ENCODE results near the gene SMCO2.
A peak's percentile ranks its signal among the peaks of the same experiment; 100 is the strongest.

The SMCO2 gene

GRCh38 chr12:27424631-27425230 lies 21.8 kb upstream of the SMCO2 start:
- ChIA-PET CTCF (interaction anchor here (0.6 to 2.8 kb wide), 17 partner anchors 9 to 1064 kb away, joined by 3 to 36 read pairs (median 4); no protein-coding TSS in a partner anchor), POLR2A (no interaction called here)
- no peak overlapping the region for H3K27ac ChIP-seq (ENCODE audit: extremely low read depth, low read depth, low read length)
- H3K4me1 ChIP-seq (ENCODE audit: control insufficient read depth, insufficient read depth, low read length) = no peaks in the 10 kb centered on the region; the same call in 1 of the 2 replicates
- peaks cover 0 to 2% of the 10 kb centered on the region in 2 experiments; a peak in 1 of 3 replicates for H3K36me3 ChIP-seq (ENCODE audit: control insufficient read depth in 2 of 2, insufficient read depth in 1 of 2, low read length in 2 of 2)
- no peak overlapping the region for H3K4me3 ChIP-seq (ENCODE audit: low read depth, low read length)
- TF ChIP-seq ZNF155 (tag by site-specific recombination; IDR thresholded peaks at IDR 0.05) (no peak), ZNF133 (tag by site-specific recombination; IDR thresholded peaks at IDR 0.05) (no peak), GLI4 (tag by site-specific recombination; IDR thresholded peaks at IDR 0.05) (no peak), CTCF (tag by site-specific recombination; IDR thresholded peaks at IDR 0.05) (0 out of 2 replicates have a peak, but pooled peaks have one; percentile 21), FEZF1 (tag by site-specific recombination; IDR thresholded peaks at IDR 0.05) (peak; percentile 77), TRIM28 (IDR thresholded peaks at IDR 0.05; ENCODE audit: borderline replicate concordance, low read length) (0 out of 2 replicates have a peak, but pooled peaks have one; percentile 18), GLIS1 (tag by site-specific recombination; IDR thresholded peaks at IDR 0.05) (peak; percentile 37; the same call in 1 of the 2 replicates), SCRT1 (tag by site-specific recombination; IDR thresholded peaks at IDR 0.05; ENCODE audit: borderline replicate concordance) (no peak), ZNF654 (tag by site-specific recombination; IDR thresholded peaks at IDR 0.05; ENCODE audit: low read depth) (peak; percentile 46), KLF8 (tag by site-specific recombination; IDR thresholded peaks at IDR 0.05) (no peak), ZBTB48 (tag by site-specific recombination; IDR thresholded peaks at IDR 0.05) (no peak)
- no peaks in the 10 kb centered on the region for H3K9me3 ChIP-seq (ENCODE audit: control insufficient read depth, insufficient read depth, low read depth, low read length)

GRCh38 chr12:27425306-27425705 lies 21.2 kb upstream of the SMCO2 start:
- Histone ChIP-seq H3K36me3 (ENCODE audit: control insufficient read depth in 2 of 2, insufficient read depth in 1 of 2, low read length in 2 of 2) (no peaks in the 10 kb centered on the region), H3K9me3 (ENCODE audit: control insufficient read depth, insufficient read depth, low read depth, low read length) (no peaks in the 10 kb centered on the region), H3K4me1 (ENCODE audit: control insufficient read depth, insufficient read depth, low read length) (no peaks in the 10 kb centered on the region; the same call in 1 of the 2 replicates), H3K4me3 (ENCODE audit: low read depth, low read length) (no peak overlapping the region), H3K27ac (ENCODE audit: extremely low read depth, low read depth, low read length) (no peak overlapping the region)
- ChIA-PET POLR2A (no interaction called here), CTCF (interaction anchor here (0.6 to 2.8 kb wide), 14 partner anchors 9 to 1064 kb away, joined by 3 to 36 read pairs (median 4); no protein-coding TSS in a partner anchor)
- TF ChIP-seq ZFP3 (tag by site-specific recombination; IDR thresholded peaks at IDR 0.05; ENCODE audit: low read depth) (no peak), ZNF449 (tag by site-specific recombination; IDR thresholded peaks at IDR 0.05) (no peak), ZNF555 (tag by site-specific recombination; conservative IDR thresholded peaks at IDR 0.05) (no peak), ZNF707 (tag by site-specific recombination; IDR thresholded peaks at IDR 0.05) (no peak), HIC1 (tag by site-specific recombination; IDR thresholded peaks at IDR 0.05) (no peak), ZNF114 (tag by site-specific recombination; IDR thresholded peaks at IDR 0.05) (no peak), ZNF324 (tag by site-specific recombination; IDR thresholded peaks at IDR 0.05) (no peak), ZNF473 (tag by site-specific recombination; IDR thresholded peaks at IDR 0.05) (no peak), REST (tag by site-specific recombination; IDR thresholded peaks at IDR 0.05) (no peak), MEIS1 (CRISPR knock-in tag; IDR thresholded peaks at IDR 0.05; ENCODE audit: borderline replicate concordance) (no peak), ZNF121 (tag by site-specific recombination; IDR thresholded peaks at IDR 0.05) (no peak), ZNF404 (tag by site-specific recombination; IDR thresholded peaks at IDR 0.05) (no peak), ZNF18 (tag by site-specific recombination; IDR thresholded peaks at IDR 0.05) (no peak), ZNF174 (tag by site-specific recombination; IDR thresholded peaks at IDR 0.05) (no peak)

All from HEK293 (cell line).